ENCODE data around the gene WDR77. TPM values are rescaled to one million over a fixed set of nuclear protein-coding genes. Genes with fewer than 3 reads are reported as not detected.
A peak's percentile ranks its signal among the peaks of the same experiment; 100 is the strongest.

The WDR77 gene
- total and polyA plus RNA-seq, 9 donors: 12.7 to 68.4 (median 21.7) TPM

GRCh38 chr1:111480674-111481073 lies 31.6 kb upstream of the WDR77 start:
- no peak for TF ChIP-seq EP300 (IDR thresholded peaks at IDR 0.05)
- no peak for TF ChIP-seq CTCF (IDR thresholded peaks at IDR 0.05)
- no peak for TF ChIP-seq POLR2A (IDR thresholded peaks at IDR 0.05)
- 58 to 61% (median 59%) methylated on average over 1 of the region's 1 CpG for WGBS, 3 donors
- intact Hi-C loops (cut with DNase I): loop anchor here in 2 of 4 donors (5.0 kb wide), 1 partner anchor 287 kb away; no protein-coding TSS in a partner anchor

GRCh38 chr1:111476761-111477309 lies 27.8 kb upstream of the WDR77 start:
- H3K4me3 ChIP-seq: no peak overlapping the region
- no peaks in the 10 kb centered on the region for H3K9me3 ChIP-seq
- H3K36me3 ChIP-seq: no peaks in the 10 kb centered on the region
- WGBS, 3 donors: 45 to 67% (median 51%) methylated on average over 2 of the region's 2 CpGs
- peaks cover 4% of the 10 kb centered on the region for H3K4me1 ChIP-seq (ENCODE audit: insufficient read depth)
- intact Hi-C loops (cut with DNase I): no loop called here
- no peaks in the 10 kb centered on the region for H3K27me3 ChIP-seq
- no peak for DNase-seq
- H3K27ac ChIP-seq: peak overlapping the region in 1 of 2 donors; percentile 28
- no peak for TF ChIP-seq CTCF (IDR thresholded peaks at IDR 0.05)
- TF ChIP-seq POLR2A (IDR thresholded peaks at IDR 0.05): no peak
- TF ChIP-seq EP300 (IDR thresholded peaks at IDR 0.05): no peak

More at GRCh38 chr1:111480674-111481073, 31.6 kb upstream of the WDR77 start:
- Histone ChIP-seq H3K4me1 (ENCODE audit: insufficient read depth) (peaks cover 4% of the 10 kb centered on the region), H3K36me3 (no peaks in the 10 kb centered on the region), H3K27ac (no peak overlapping the region), H3K4me3 (no peak overlapping the region), H3K9me3 (no peaks in the 10 kb centered on the region), H3K27me3 (no peaks in the 10 kb centered on the region)
- no peak for DNase-seq

- no peaks in the 10 kb centered on the region for H3K36me3 ChIP-seq
- no peak overlapping the region for H3K4me3 ChIP-seq
- intact Hi-C loops (cut with DNase I): no loop called here
- H3K27ac ChIP-seq: no peak overlapping the region
- DNase-seq: no peak
- no peak for TF ChIP-seq POLR2A (IDR thresholded peaks at IDR 0.05)
- TF ChIP-seq EP300 (IDR thresholded peaks at IDR 0.05): no peak
- no peak for TF ChIP-seq CTCF (IDR thresholded peaks at IDR 0.05)
- no peaks in the 10 kb centered on the region for H3K9me3 ChIP-seq
- H3K27me3 ChIP-seq: no peaks in the 10 kb centered on the region
- peaks cover 4% of the 10 kb centered on the region for H3K4me1 ChIP-seq (ENCODE audit: insufficient read depth)
Observed at GRCh38 chr1:111476214-111476613, 27.2 kb upstream of the WDR77 start.

- DNase-seq: no peak
- Histone ChIP-seq H3K27ac (no peak overlapping the region), H3K36me3 (no peaks in the 10 kb centered on the region), H3K4me3 (no peak overlapping the region), H3K4me1 (ENCODE audit: insufficient read depth) (peaks cover 4% of the 10 kb centered on the region), H3K27me3 (no peaks in the 10 kb centered on the region), H3K9me3 (no peaks in the 10 kb centered on the region)
- no peak for TF ChIP-seq CTCF (IDR thresholded peaks at IDR 0.05)
- no peak for TF ChIP-seq POLR2A (IDR thresholded peaks at IDR 0.05)
- no peak for TF ChIP-seq EP300 (IDR thresholded peaks at IDR 0.05)
- 85 to 86% (median 86%) methylated on average over 5 of the region's 5 CpGs for WGBS, 3 donors
- intact Hi-C loops (cut with DNase I): no loop called here
Observed at GRCh38 chr1:111475701-111476100, 26.6 kb upstream of the WDR77 start.
